NCI-H2029 (cell line): ENCODE measurements around the gene FSCN2.
A peak's percentile ranks its signal among the peaks of the same experiment; 100 is the strongest.
"Not testable (repeated sequence)": the region's sequence is repeated elsewhere in the genome, so short reads cannot be mapped to it uniquely, and the experiment has no call there.

Source experiments
- DNase-seq: peaks from one replicate; lab custom pipeline; 2025; lab: John Stamatoyannopoulos, UW

Gene FSCN2

GRCh38 chr17:81577278-81578000 lies 49.3 kb downstream of the FSCN2 start:
- no peak for DNase-seq

DNA sequence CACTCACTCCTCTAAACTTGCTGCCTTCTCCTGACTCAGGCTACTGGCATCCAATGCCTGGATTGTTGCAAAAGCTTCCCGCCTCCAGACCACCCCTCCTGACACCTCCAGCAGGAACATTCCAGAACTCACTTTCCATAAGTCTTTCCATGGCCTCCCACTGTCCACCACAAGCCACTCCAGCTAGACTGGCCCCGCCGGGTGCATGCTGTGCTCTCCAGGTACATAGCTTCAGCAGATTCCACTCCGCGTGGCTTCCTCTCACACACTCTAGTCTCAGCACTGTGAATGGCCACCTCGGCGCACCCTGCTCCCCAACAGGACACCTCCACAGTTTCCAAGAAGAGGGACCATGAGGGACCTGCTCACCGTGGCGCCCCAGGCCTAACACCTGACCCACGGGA lies 49.9 kb downstream of the FSCN2 start:
- DNase-seq: no peak

DNA sequence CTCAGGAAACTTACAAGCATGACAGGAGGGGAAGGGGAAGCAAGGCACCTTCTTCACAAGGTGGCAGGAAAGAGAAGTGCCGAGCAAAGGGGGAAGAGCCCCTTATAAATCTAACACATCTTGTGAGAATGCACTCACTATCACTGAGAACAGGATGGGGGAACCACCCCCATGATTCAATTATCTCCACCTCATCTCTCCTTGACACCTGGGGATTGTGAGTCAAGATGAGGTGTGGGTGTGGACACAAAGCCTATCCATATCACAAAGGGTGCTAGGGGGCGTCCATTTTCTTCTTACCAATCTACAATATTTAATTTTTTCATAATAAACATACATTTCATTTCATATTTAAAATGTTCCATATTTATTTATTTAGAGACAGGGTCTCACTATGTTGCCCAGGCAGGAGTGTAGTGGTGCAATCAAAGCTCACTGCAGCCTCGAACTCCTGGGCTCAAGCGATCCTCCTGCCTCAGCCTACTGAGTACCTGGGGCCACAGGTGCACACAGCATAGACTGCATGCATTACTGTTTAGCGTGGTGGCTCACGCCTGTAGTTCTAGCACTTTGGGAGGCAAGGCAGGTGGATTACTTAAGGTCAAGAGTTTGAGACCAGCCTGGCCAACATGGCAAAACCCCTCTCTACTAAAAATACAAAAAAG lies 50.5 kb downstream of the FSCN2 start:
- no peak for DNase-seq

DNA sequence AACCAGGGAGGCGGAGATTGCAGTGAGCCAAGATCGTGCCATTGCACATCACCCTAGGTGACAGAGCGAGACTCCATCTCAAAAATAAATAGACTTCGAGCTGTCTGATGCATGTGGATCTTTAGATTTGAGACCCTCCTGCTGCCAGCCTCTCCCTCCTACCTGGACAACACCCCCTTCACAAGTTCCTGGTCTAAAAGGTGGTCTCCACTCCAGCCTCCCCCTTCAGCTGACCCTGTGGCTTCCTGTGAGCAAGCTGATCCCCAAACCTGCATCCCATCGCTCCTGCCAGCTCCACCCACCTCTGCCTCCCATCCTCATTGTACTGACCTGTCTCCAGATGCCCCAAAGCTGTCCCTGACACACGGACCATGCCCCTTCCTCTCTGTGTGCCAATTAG lies 51.1 kb downstream of the FSCN2 start:
- no peak for DNase-seq

DNA sequence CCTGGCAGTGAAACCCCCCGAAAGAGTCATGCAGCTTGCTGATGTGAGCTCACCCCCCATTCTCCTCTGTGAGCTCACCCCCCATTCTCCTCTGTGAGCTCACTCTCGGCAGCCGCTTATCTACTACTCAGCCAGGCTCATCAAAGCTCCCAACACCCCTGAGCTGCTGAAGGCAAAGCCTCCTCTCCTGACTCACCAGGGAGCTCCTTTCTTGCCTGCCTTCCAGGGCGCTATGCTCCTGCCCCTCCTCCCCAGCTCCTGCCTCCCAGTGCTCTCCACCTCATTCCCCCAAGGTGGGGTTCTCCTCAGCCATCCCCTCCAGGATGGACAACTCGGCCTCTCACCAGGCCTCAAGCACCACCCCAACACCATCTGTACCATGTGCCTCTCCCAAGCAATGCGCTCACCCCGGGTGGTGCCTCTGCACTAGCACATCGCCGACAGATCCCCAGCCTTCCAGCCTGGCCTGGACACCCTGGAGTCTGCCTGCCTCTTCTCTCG lies 51.7 kb downstream of the FSCN2 start:
- DNase-seq: no peak

GRCh38 chr17:81580481-81580880 lies 52.3 kb downstream of the FSCN2 start:
- no peak for DNase-seq

- DNase-seq: no peak
These were observed 53.6 kb downstream of the FSCN2 start for GRCh38 chr17:81581758-81582157.

- DNase-seq: no peak
These were observed 54.2 kb downstream of the FSCN2 start for GRCh38 chr17:81582341-81582740.

GRCh38 chr17:81582749-81583148 lies 54.6 kb downstream of the FSCN2 start:
- DNase-seq: no peak

DNA sequence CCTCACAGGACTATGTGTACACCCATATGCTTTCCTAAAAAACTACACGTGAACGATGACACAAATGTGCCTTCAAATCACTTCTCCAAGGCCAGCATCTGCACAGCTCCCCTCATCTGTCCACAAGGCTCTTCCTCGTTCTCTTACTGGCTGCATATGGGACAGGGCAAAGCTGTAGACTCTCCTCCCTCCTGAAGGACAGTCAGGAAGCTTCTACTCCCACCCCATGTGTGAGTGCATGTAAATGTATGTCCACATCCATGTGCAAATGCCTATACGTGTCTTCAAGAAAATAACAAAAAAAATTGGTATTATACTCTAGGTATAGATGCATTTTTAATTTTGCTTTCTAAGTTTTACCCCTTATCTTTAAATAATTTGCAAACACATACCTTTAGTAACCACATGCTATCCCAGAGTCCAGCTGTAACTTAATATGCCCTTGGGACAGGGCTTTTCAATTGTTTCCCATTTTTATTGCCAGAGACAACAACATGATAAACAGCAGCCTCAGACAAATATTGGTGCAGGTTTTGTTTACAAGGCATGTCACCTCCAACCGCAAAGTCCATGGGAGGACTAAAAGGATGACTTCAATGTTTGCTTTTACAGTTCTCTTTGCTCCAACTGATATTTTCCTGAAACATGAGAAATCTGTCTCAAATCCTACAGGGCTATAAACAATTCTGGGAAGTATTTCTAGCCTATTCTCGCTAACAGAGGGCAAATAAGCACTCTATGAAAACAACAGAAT lies 55.6 kb downstream of the FSCN2 start:
- peak; percentile 77 for DNase-seq

- DNase-seq: not testable (repeated sequence)
These were observed 56.6 kb downstream of the FSCN2 start for GRCh38 chr17:81584771-81585170.

GRCh38 chr17:81586096-81586495 lies 57.9 kb downstream of the FSCN2 start:
- DNase-seq: no peak
